GM19099 (cell line): ENCODE data around the gene NUDT7.

Experiments used
- POLR2A ChIP-seq: IDR thresholded peaks from 3 replicates; pipeline ENCODE4 v1.6.1; 2011; ENCODE audit warnings: low read depth; ENCODE audit not compliant: insufficient read length; ENCODE audit errors: extremely low read depth

Gene NUDT7

GRCh38 chr16:77722309-77723107, at the start of gene NUDT7:
TSS of gene NUDT7 (plus strand) at chr16:77722514. CDS start at chr16:77722583, 69 bp downstream.
- TF ChIP-seq POLR2A: peak; percentile 60

- TF ChIP-seq POLR2A: no peak
Measured at GRCh38 chr16:77674888-77675287, 47.4 kb upstream of the NUDT7 start.

- no peak for TF ChIP-seq POLR2A
Measured at GRCh38 chr16:77675464-77676324, 46.6 kb upstream of the NUDT7 start.

GRCh38 chr16:77677129-77677528, 45.2 kb upstream of the NUDT7 start:
- no peak for TF ChIP-seq POLR2A

GRCh38 chr16:77679391-77679790, 42.9 kb upstream of the NUDT7 start:
- TF ChIP-seq POLR2A: no peak

- TF ChIP-seq POLR2A: no peak
Measured at GRCh38 chr16:77679901-77680300, 42.4 kb upstream of the NUDT7 start.

- no peak for TF ChIP-seq POLR2A
Measured at GRCh38 chr16:77680496-77680895, 41.8 kb upstream of the NUDT7 start.

- no peak for TF ChIP-seq POLR2A
Measured at GRCh38 chr16:77682586-77682985, 39.7 kb upstream of the NUDT7 start.

- no peak for TF ChIP-seq POLR2A
Measured at GRCh38 chr16:77683397-77684180, 38.7 kb upstream of the NUDT7 start.

- TF ChIP-seq POLR2A: no peak
Measured at GRCh38 chr16:77684181-77684526, 38.2 kb upstream of the NUDT7 start.

- no peak for TF ChIP-seq POLR2A
Measured at GRCh38 chr16:77686385-77686784, 35.9 kb upstream of the NUDT7 start.

GRCh38 chr16:77689971-77690370, 32.3 kb upstream of the NUDT7 start:
- TF ChIP-seq POLR2A: no peak

GRCh38 chr16:77690416-77690815, 31.9 kb upstream of the NUDT7 start:
- TF ChIP-seq POLR2A: no peak

GRCh38 chr16:77692612-77693011, 29.7 kb upstream of the NUDT7 start:
- TF ChIP-seq POLR2A: no peak

GRCh38 chr16:77696149-77696548, 26.2 kb upstream of the NUDT7 start:
- TF ChIP-seq POLR2A: no peak
